Neuronal stem cell (in vitro differentiated cells): Measurements from ENCODE around the gene CUL9.

Experiments
- DNase-seq: peaks from one replicate; pipeline ENCODE4 v3.0.0-alpha.2; 2013; ENCODE audit warnings: low spot score
- H2AFZ ChIP-seq: one replicate; pipeline ENCODE4 v1.6.1; 2013; ENCODE audit warnings: mild to moderate bottlenecking, low read length, inconsistent platforms
- H2AK5ac ChIP-seq: 2 replicates; pipeline ENCODE4 v1.6.1; 2013; ENCODE audit warnings: low read depth, mild to moderate bottlenecking, inconsistent platforms, low read length, moderate library complexity, mixed read lengths
- H2BK120ac ChIP-seq: 2 replicates; pipeline ENCODE4 v1.6.1; 2013; ENCODE audit warnings: low read depth, mild to moderate bottlenecking, inconsistent platforms, low read length, moderate library complexity, mixed read lengths
- H2BK12ac ChIP-seq: one replicate; pipeline ENCODE4 v1.6.1; 2013; ENCODE audit warnings: low read length, inconsistent platforms
- H2BK15ac ChIP-seq: 2 replicates; pipeline ENCODE4 v1.6.1; 2013; ENCODE audit warnings: mild to moderate bottlenecking, low read length, inconsistent platforms, mixed read lengths
- H2BK5ac ChIP-seq: one replicate; pipeline ENCODE4 v1.6.1; 2013; ENCODE audit warnings: inconsistent platforms, mild to moderate bottlenecking, low read length, moderate library complexity
- H3K14ac ChIP-seq: one replicate; pipeline ENCODE4 v1.6.1; 2013; ENCODE audit warnings: low read length, inconsistent platforms
- H3K18ac ChIP-seq: 2 replicates; pipeline ENCODE4 v1.6.1; 2013; ENCODE audit warnings: low read length, inconsistent platforms
- H3K23ac ChIP-seq: 2 replicates; pipeline ENCODE4 v1.6.1; 2013; ENCODE audit warnings: low read depth, mild to moderate bottlenecking, mixed read lengths, low read length, inconsistent platforms; ENCODE audit not compliant: poor library complexity
- H3K27ac ChIP-seq: replicated peaks from 3 replicates; pipeline ENCODE4 v1.5.1; 2013; ENCODE audit warnings: low read length, inconsistent platforms
- H3K27me3 ChIP-seq, 3 experiments: 2 replicates each; pipeline ENCODE4 v1.6.1; 2013; ENCODE audit warnings: low read length in 3 of 3, mild to moderate bottlenecking in 2 of 3, inconsistent platforms in 1 of 3, low read depth in 1 of 3, mixed read lengths in 1 of 3, moderate library complexity in 1 of 3; ENCODE audit not compliant: control insufficient read depth in 3 of 3, insufficient read depth in 3 of 3
- H3K36me3 ChIP-seq, 2 donors: replicated peaks in 1 of 2; 2 replicates each; pipeline ENCODE4 v1.6.1; 2013; ENCODE audit warnings: low read length in 2 of 2; ENCODE audit not compliant: control insufficient read depth in 2 of 2, insufficient read depth in 2 of 2
- H3K4ac ChIP-seq: 2 replicates; pipeline ENCODE4 v1.6.1; 2013; ENCODE audit warnings: inconsistent platforms, mild to moderate bottlenecking, low read length, moderate library complexity
- H3K4me1 ChIP-seq, 2 donors: 1 replicate in 1 of 2; 2 replicates in 1 of 2; pipeline ENCODE4 v1.6.1; 2013; ENCODE audit warnings: low read length in 2 of 2, low read depth in 1 of 2; ENCODE audit not compliant: control insufficient read depth in 2 of 2, insufficient read depth in 1 of 2
- H3K4me2 ChIP-seq: one replicate; pipeline ENCODE4 v1.6.1; 2013; ENCODE audit warnings: mild to moderate bottlenecking, low read length, inconsistent platforms; ENCODE audit not compliant: insufficient read depth, poor library complexity, severe bottlenecking
- H3K4me3 ChIP-seq, 2 donors: 2 replicates each; pipeline ENCODE4 v1.5.1; 2013; ENCODE audit warnings: low read length in 2 of 2, mild to moderate bottlenecking in 2 of 2, inconsistent platforms in 1 of 2, moderate library complexity in 1 of 2
- H3K79me1 ChIP-seq: one replicate; pipeline ENCODE4 v1.6.1; 2013; ENCODE audit warnings: low read depth, mild to moderate bottlenecking, inconsistent platforms, low read length, moderate library complexity
- H3K9ac ChIP-seq: one replicate; pipeline ENCODE4 v1.6.1; 2013; ENCODE audit warnings: mild to moderate bottlenecking, low read depth, low read length, inconsistent platforms; ENCODE audit not compliant: poor library complexity
- H3K9me3 ChIP-seq, 2 donors: replicated peaks in 1 of 2; 2 replicates each; pipeline versions ENCODE3 to v1.6.1; 2013; ENCODE audit warnings: low read length in 2 of 2, mild to moderate bottlenecking in 2 of 2, inconsistent platforms in 1 of 2, low read depth in 1 of 2, mixed read lengths in 1 of 2, moderate library complexity in 1 of 2; ENCODE audit not compliant: control insufficient read depth in 2 of 2, insufficient read depth in 1 of 2
- H4K8ac ChIP-seq: one replicate; pipeline ENCODE4 v1.6.1; 2013; ENCODE audit warnings: low read depth, mild to moderate bottlenecking, inconsistent platforms, low read length, moderate library complexity
- H4K91ac ChIP-seq: one replicate; pipeline ENCODE4 v1.6.1; 2013; ENCODE audit warnings: low read length, low read depth, mild to moderate bottlenecking, inconsistent platforms; ENCODE audit not compliant: poor library complexity
- WGBS, 2 donors: extraction: QIAGEN DNeasy Blood & Tissue Kit; methylation state at CpG; one replicate each; pipeline ENCODE4 v1.1.7; 2013; ENCODE audit warnings: missing lambda C conversion rate in 2 of 2, mixed read lengths in 1 of 2; ENCODE audit not compliant: insufficient read length in 2 of 2, insufficient replicate concordance in 1 of 2; ENCODE audit errors: extremely low coverage in 2 of 2; 5-methylcytosine and 5-hydroxymethylcytosine counted together

Gene CUL9

DNA sequence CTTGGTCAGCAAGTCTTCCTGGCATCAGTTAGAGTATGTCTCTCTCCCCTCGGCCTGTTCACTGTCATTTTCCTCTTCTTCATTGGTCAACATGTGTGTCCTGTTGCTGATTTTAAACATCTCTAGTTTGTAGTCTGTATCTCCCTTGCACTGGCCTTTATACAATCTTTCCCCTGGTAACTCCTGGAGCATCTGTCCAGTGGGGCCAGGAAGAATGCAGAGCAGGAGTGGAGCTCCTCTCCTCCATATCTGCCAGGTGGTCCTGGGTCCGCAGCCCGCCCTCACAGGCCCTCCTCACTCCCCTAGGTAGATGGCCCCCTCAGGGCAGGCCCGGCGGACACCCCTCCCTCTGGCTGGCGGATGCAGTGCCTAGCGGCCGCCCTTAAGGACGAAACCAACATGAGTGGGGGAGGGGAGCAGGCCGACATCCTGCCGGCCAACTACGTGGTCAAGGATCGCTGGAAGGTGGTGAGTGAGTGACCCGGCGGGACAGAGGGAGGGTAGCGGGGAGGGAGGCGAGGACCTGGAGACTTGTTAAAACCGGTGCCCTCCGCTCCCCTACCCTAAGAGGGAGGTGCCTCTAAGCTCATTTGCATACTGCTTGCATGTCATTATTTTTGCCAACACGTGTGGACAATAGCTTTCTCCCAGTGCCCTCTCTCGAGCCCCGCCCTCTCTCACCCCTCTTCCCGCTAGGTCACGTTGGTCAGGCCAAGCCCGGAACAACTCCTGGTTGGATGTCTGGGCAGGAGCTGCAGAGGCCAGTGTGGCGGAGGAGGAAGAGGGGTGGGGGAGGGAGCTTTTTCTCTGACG is 64.5 kb downstream of the CUL9 start:
- H2BK12ac ChIP-seq = no peak overlapping the region
- H4K8ac ChIP-seq = no peak overlapping the region
- no peak overlapping the region for H2BK120ac ChIP-seq
- peak overlapping the region; percentile 76 for H2BK15ac ChIP-seq
- peak overlapping the region; percentile 5 for H3K14ac ChIP-seq
- no peaks in the 10 kb centered on the region for H3K36me3 ChIP-seq
- peaks cover 7 to 36% (median 29%) of the 10 kb centered on the region in 3 experiments for H3K27me3 ChIP-seq
- peak overlapping the region; percentile 75 for H3K27ac ChIP-seq
- H3K79me1 ChIP-seq = no peaks in the 10 kb centered on the region
- peak overlapping the region; percentile 55 for H2BK5ac ChIP-seq
- peak overlapping the region; percentile 87 for H3K9ac ChIP-seq
- H3K4me2 ChIP-seq = peak overlapping the region; percentile 99
- WGBS, 2 donors = no CpG with 5 or more reads among the region's 27 CpGs
- H4K91ac ChIP-seq = no peak overlapping the region
- H3K4me3 ChIP-seq = peak overlapping the region; percentile 77 to 83
- H3K4ac ChIP-seq = no peak overlapping the region
- peak overlapping the region; percentile 14 for H2AK5ac ChIP-seq
- peak overlapping the region; percentile 92 for H3K18ac ChIP-seq
- peaks cover 12 to 16% of the 10 kb centered on the region in 2 donors for H3K4me1 ChIP-seq
- peak; percentile 88 for DNase-seq
- H3K9me3 ChIP-seq = no peaks in the 10 kb centered on the region
- peak overlapping the region; percentile 87 for H3K23ac ChIP-seq
- H2AFZ ChIP-seq = peak overlapping the region; percentile 88

DNA sequence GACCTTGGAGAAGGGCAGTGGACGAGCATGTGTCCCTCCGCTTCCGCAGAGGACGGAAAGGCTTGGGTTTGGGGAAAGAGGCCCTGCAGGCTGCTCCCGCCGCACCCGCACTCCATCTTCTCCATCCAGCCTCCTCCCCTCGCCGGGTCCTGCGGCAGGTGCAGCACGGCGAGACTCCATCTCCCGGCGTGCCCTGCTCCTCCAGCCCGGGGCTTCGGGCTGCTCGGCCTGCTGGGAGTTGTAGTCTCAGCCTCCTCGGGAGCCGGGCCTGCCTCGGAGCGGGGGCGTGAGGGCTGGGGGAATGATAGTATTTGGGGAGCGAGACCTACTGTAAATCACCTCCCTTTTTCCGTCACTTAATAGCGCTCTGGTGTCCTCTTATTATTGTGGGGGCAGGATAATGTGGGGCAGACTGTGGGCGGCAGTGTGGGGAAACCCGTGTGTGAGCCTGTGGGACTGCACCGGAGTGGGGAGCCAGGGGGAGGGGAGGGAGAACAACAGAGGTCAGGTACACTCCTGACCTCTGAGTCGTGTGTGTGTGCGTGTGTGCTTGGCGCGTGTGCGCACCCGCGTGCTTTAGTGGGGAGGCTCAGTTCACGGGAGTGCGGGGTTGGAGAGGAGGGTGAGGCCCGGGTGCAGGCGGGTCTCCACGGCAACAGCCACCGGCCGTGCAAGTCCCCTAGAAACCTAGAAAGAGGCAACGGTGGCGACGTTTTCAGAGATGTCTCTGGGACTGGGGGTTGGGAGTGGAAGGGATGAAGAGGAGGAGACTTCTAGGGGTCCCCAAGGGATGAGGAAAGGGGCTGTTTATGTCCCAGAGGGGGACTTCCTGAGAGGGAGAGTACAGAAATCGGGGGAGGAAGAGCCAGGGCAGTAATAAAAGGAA is 65.4 kb downstream of the CUL9 start:
- Histone ChIP-seq H2BK15ac (no peak overlapping the region), H3K23ac (peak overlapping the region; percentile 87), H3K14ac (no peak overlapping the region), H3K9ac (peak overlapping the region; percentile 91), H3K18ac (peak overlapping the region; percentile 89), H3K27me3 (peaks cover 7 to 28% (median 23%) of the 10 kb centered on the region in 3 experiments), H2AK5ac (peak overlapping the region; percentile 27), H2BK120ac (no peak overlapping the region), H3K4me3 (peak overlapping the region; percentile 77 to 83), H3K36me3 (no peaks in the 10 kb centered on the region), H2AFZ (peak overlapping the region; percentile 88), H2BK5ac (peak overlapping the region; percentile 55), H3K79me1 (no peaks in the 10 kb centered on the region), H3K4ac (no peak overlapping the region), H4K8ac (no peak overlapping the region), H3K4me1 (peaks cover 12 to 20% of the 10 kb centered on the region in 2 donors), H3K9me3 (no peaks in the 10 kb centered on the region), H2BK12ac (no peak overlapping the region), H3K4me2 (peak overlapping the region; percentile 99), H3K27ac (peak overlapping the region; percentile 75), H4K91ac (no peak overlapping the region)
- peak; percentile 85 for DNase-seq
- WGBS, 2 donors = no CpG with 5 or more reads among the region's 46 CpGs

DNA sequence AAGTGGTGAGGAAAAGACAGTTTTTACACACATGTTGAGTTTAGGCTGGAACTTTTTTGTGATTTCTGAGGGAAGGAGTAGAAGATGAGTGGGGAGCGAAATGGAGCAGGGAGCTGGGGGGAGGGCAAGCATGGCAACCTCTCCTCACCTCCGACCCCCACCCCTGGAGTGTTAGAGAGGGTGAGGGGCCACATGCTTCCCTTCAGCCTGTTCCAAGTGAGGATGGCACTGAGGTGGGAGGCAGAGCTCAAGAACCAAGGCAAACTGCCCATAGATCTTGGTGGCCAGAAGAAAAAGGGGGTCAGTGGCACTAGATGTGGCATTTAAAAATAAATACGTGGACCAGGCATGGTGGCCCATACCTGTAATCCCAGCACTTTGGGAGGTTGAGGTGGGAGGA is 66.1 kb downstream of the CUL9 start:
- no peak overlapping the region for H2BK15ac ChIP-seq
- peaks cover 4 to 20% (median 16%) of the 10 kb centered on the region in 3 experiments for H3K27me3 ChIP-seq
- H3K23ac ChIP-seq = no peak overlapping the region
- H2BK120ac ChIP-seq = no peak overlapping the region
- no peaks in the 10 kb centered on the region for H3K9me3 ChIP-seq
- H4K91ac ChIP-seq = no peak overlapping the region
- no peaks in the 10 kb centered on the region for H3K79me1 ChIP-seq
- no peak overlapping the region for H3K27ac ChIP-seq
- H2AFZ ChIP-seq = peak overlapping the region; percentile 88
- H4K8ac ChIP-seq = no peak overlapping the region
- peak overlapping the region; percentile 99 for H3K4me2 ChIP-seq
- DNase-seq = no peak
- H3K9ac ChIP-seq = no peak overlapping the region
- WGBS, 2 donors = no CpG with 5 or more reads among the region's 3 CpGs
- no peak overlapping the region for H2BK5ac ChIP-seq
- peaks cover 12 to 20% of the 10 kb centered on the region in 2 donors for H3K4me1 ChIP-seq
- H3K4ac ChIP-seq = no peak overlapping the region
- no peak overlapping the region for H2AK5ac ChIP-seq
- H3K14ac ChIP-seq = no peak overlapping the region
- no peaks in the 10 kb centered on the region for H3K36me3 ChIP-seq
- peak overlapping the region in 1 of 2 donors; percentile 77 for H3K4me3 ChIP-seq
- no peak overlapping the region for H3K18ac ChIP-seq
- H2BK12ac ChIP-seq = peak overlapping the region; percentile 46

DNA sequence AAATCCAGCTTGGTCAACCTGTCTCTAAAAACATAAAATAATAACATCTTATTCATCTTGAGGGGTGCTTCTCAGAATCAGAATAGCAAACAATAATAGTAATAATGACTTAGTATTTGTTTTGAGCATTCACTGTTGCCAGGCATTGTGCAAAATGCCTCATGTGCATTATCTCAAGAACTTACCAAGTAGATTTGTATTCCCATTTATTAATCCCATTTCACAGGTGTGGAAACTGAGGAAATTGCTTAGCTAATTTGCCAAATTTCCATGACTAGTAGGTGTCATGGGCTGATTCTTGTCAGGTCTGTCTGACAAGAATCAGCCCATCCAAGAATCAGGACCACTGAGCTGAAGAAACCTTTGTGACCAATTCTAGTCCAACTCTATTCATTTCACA is 66.8 kb downstream of the CUL9 start:
- Histone ChIP-seq H2BK15ac (no peak overlapping the region), H4K8ac (no peak overlapping the region), H2BK120ac (no peak overlapping the region), H2BK5ac (no peak overlapping the region), H3K4me2 (no peak overlapping the region), H3K4ac (no peak overlapping the region), H3K23ac (no peak overlapping the region), H3K27ac (no peak overlapping the region), H2BK12ac (no peak overlapping the region), H3K36me3 (no peaks in the 10 kb centered on the region), H3K18ac (no peak overlapping the region), H3K4me1 (peaks cover 11 to 20% of the 10 kb centered on the region in 2 donors), H3K14ac (no peak overlapping the region), H3K27me3 (peaks cover 2 to 16% (median 12%) of the 10 kb centered on the region in 3 experiments), H2AFZ (no peak overlapping the region), H2AK5ac (no peak overlapping the region), H3K9ac (no peak overlapping the region), H4K91ac (no peak overlapping the region), H3K79me1 (no peaks in the 10 kb centered on the region), H3K9me3 (no peaks in the 10 kb centered on the region), H3K4me3 (no peak overlapping the region)
- DNase-seq = no peak
